AG04449 (cell line): ENCODE data around the gene CDON.
"Not testable (repeated sequence)": the region's sequence is repeated elsewhere in the genome, so short reads cannot be mapped to it uniquely, and the experiment has no call there.

ENCODE experiments used
- CTCF ChIA-PET: fragments of 350-600 bp; formaldehyde crosslinking; extraction: SDS; loops from one replicate; lab custom pipeline; 2021; ENCODE audit warnings: antibody characterized with exemption; lab: Yijun Ruan, JAX
- POLR2A ChIA-PET: fragments of 400-600, 350-600 bp; formaldehyde crosslinking; extraction: SDS; loops from one replicate; lab custom pipeline; 2020; ENCODE audit warnings: antibody characterized with exemption, inconsistent platforms; lab: Yijun Ruan, JAX
- DNase-seq: peaks from one replicate; pipeline ENCODE4 v3.0.0-alpha.2; 2010; ENCODE audit warnings: low read depth, low spot score
- H3K4me3 ChIP-seq: 2 replicates; pipeline ENCODE4 v1.5.1; 2011; ENCODE audit warnings: low read depth, mild to moderate bottlenecking, control low read depth, low read length
- CTCF ChIP-seq: IDR thresholded peaks from one replicate; pipeline ENCODE4 v1.5.1; 2011; ENCODE audit warnings: mild to moderate bottlenecking, moderate library complexity, low read length, control low read depth, inconsistent platforms; ENCODE audit not compliant: insufficient read depth; ENCODE audit errors: missing control alignments

The CDON gene

GRCh38 chr11:126029237-126029636 lies 33.4 kb downstream of the CDON start:
- ChIA-PET POLR2A (no interaction called here), CTCF (no interaction called here)
- DNase-seq, result no peak
- no peak for TF ChIP-seq CTCF
- no peak overlapping the region for H3K4me3 ChIP-seq

GRCh38 chr11:126028534-126028933 lies 34.1 kb downstream of the CDON start:
- DNase-seq, H3K4me3 ChIP-seq, POLR2A ChIA-PET, CTCF ChIA-PET: not testable (repeated sequence)

GRCh38 chr11:126026579-126026978 lies 36.1 kb downstream of the CDON start:
- CTCF ChIA-PET, result no interaction called here
- POLR2A ChIA-PET, result no interaction called here
- H3K4me3 ChIP-seq, result no peak overlapping the region
- no peak for DNase-seq
- TF ChIP-seq CTCF, result no peak

- POLR2A ChIA-PET, result no interaction called here
- no peak for TF ChIP-seq CTCF
These were observed 36.8 kb downstream of the CDON start for GRCh38 chr11:126025822-126026221.

GRCh38 chr11:126024123-126024522 lies 38.5 kb downstream of the CDON start:
- no peak overlapping the region for H3K4me3 ChIP-seq
- POLR2A ChIA-PET, result no interaction called here
- DNase-seq, result no peak
- TF ChIP-seq CTCF, result no peak
- CTCF ChIA-PET, result no interaction called here

More at GRCh38 chr11:126025822-126026221, 36.8 kb downstream of the CDON start:
- CTCF ChIA-PET, result no interaction called here
- H3K4me3 ChIP-seq, result no peak overlapping the region
- DNase-seq, result no peak

- DNase-seq, result no peak
- CTCF ChIA-PET, result no interaction called here
- H3K4me3 ChIP-seq, result no peak overlapping the region
- TF ChIP-seq CTCF, result no peak
- POLR2A ChIA-PET, result no interaction called here
These were observed 49.8 kb downstream of the CDON start for GRCh38 chr11:126012852-126013251.

GRCh38 chr11:126011754-126012153 lies 50.9 kb downstream of the CDON start:
- CTCF ChIA-PET, result no interaction called here
- no peak for TF ChIP-seq CTCF
- no peak overlapping the region for H3K4me3 ChIP-seq
- POLR2A ChIA-PET, result no interaction called here
- no peak for DNase-seq
